HG03469 (cell line): ENCODE results near the gene ZNF366.
A peak's percentile ranks its signal among the peaks of the same experiment; 100 is the strongest.

Experiments
- ATAC-seq: cut with Tn5 transposase; IDR thresholded peaks from one replicate; pipeline ENCODE4 v1.9.1; 2021; ENCODE audit warnings: mild to moderate bottlenecking, moderate library complexity, moderate number of reproducible peaks; ENCODE audit not compliant: unreplicated experiment

ZNF366 gene

DNA sequence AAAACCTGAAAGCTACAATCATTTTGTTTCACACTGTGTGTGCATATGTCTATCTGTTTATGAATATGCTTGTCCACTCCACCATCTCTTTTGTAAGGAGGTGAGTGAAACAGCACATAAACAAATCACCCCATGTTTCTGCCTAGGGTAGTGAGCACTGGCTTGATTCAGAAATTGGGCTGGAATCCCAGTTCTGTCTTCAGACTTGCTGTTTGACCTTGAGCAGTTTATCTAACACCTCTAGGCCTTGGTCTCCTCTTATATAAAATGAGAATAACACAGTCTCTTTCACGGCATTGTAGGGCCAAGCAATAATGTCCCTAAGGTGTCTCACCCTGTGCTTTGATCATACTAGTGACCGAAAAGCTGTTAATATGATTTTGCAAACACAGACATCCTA, 61.2 kb downstream of the ZNF366 start:
- ATAC-seq = no peak

DNA sequence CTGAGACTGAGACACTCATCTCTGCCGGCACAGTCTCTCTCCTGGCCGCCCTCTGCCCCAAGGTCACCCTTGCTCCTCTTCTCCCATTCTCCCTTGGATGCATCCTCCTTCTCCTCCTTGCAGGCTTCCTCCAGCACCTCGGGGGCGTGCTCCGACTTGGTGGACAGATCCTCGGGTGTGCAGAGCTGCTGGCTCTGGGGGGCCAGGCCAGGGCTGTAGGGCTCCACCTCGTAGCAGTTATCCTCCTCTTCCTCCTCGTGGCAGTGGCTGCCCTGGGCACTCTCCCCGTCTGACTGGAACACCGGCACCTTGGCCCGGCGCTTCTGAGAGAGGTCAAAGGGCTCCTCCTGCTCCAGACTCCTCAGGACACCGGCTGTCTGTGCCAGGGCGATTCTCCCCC, 63.3 kb downstream of the ZNF366 start:
- no peak for ATAC-seq

GRCh38 chr5:72441862-72442540, 65.2 kb downstream of the ZNF366 start:
- no peak for ATAC-seq

DNA sequence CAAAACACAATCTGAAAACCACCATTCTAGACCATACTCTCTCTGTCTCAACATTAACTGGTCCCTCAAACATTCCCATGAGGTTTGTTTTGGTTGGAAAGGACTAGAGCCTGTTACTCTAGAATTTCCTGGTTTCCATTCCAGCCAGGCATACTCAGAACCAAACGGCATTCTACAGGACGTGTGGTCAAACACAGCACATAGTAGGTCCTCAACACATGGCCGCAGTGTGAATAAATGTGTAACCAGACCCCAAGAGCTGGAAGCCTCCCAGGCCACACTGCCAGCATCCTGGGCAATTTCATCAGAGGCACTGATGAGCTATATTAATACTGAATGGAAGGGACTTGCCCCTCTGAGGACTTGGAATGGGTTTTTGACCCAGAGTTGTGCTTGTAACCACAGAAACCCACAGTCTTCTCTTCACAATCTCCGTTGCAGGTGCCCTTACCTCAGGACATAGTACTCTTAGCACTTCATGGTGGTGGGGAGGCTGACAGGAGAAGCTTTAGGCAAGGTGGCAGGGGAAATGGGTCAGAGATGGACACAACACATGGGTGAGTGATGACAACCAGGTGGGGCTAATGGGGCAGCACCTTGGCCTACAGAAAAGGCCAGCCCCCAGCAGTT, 66.0 kb downstream of the ZNF366 start:
- no peak for ATAC-seq

DNA sequence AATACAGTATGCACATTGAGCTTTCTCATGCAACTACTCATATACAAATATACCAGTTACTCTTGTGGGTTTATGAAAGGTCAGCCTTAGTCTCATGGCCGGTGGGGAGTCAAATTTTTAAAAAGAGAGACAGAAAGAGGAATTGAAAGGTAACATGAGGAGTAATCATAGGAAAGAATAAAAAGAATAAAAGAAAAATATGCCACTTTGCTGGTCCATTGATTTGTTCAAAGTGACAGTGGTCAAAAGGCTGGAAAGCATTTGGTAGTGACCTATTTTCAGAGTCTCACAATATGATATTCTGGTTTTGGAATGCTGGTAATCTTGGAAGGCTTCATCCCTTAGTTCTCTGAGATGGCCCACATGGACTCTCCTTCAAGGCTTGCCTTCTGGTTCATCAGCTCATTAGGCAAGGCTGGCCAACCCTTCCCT, 67.0 kb downstream of the ZNF366 start:
- ATAC-seq = peak; percentile 44

- ATAC-seq = no peak
Observed at GRCh38 chr5:72439192-72439591, 68.0 kb downstream of the ZNF366 start.

- ATAC-seq = no peak
Observed at GRCh38 chr5:72438141-72438540, 69.1 kb downstream of the ZNF366 start.

DNA sequence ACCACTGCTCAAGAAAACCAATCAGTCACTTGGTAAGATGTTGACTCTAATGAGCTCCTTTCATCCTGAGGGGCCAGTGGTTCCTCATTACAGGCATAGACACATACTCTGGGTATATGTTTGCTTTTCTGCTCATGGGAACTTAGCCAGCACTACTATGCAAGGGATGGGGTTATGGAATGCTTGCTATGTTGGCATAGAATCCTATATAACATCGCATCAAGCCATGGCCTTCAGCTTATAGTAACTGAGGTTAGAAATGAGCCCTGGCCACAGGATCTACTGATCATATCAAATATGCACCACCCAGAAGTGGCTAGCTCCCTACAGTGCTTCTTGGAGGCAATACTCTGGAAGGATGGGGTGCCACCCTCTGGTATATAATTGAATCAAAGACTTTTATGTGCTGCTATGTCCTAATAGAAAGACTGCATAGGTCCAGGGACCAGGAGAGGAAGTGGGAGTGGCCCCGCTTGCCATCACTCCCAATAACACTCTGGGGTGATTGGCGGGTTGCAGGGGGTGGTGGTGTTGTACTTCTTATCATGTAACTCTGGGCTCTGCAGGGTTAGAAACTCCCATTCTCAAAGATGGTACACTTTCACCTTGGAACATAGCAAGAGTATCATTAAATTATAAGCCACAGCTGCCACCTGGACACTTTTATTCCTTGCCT, 70.3 kb downstream of the ZNF366 start:
- ATAC-seq = no peak

GRCh38 chr5:72434781-72435437, 72.3 kb downstream of the ZNF366 start:
- no peak for ATAC-seq

GRCh38 chr5:72434056-72434780, 73.0 kb downstream of the ZNF366 start:
- no peak for ATAC-seq

DNA sequence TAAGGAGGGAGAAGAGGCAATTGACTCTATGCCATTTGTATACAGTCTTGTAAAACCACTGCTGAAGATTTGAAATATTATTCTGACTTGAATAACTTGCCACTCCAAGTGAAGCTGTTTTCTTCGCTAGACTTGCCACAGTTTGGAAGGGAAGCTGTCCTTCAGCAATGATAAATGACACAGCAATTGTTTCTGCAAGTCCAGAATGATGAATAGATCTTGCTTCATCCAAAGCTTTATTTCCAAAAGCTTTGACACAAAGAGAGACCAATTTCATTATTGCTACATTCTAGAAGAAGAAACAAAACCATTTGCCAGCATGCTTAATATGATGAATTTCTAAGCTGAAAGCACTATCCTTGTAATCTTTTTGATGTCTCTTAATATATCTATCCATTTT, 73.7 kb downstream of the ZNF366 start:
- ATAC-seq = no peak

DNA sequence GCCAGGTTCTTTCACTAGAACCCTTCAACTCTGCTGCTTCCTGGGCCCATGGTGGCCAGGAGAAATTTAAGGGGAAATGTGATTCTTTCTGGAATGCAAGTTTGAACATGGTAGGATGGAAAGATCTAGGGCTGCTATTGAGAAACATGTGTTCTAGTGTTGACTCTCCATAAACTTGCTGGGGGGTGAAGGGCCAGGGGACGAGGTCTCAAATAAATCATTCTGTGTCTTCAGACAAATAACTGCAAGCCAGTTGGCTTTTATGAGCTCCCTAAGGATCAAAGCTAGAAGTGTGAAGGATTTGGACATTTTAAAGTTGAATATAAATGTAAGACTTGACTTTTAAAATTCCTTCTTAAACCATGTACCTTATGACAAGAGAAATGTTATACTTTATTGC, 78.5 kb downstream of the ZNF366 start:
- ATAC-seq = no peak

DNA sequence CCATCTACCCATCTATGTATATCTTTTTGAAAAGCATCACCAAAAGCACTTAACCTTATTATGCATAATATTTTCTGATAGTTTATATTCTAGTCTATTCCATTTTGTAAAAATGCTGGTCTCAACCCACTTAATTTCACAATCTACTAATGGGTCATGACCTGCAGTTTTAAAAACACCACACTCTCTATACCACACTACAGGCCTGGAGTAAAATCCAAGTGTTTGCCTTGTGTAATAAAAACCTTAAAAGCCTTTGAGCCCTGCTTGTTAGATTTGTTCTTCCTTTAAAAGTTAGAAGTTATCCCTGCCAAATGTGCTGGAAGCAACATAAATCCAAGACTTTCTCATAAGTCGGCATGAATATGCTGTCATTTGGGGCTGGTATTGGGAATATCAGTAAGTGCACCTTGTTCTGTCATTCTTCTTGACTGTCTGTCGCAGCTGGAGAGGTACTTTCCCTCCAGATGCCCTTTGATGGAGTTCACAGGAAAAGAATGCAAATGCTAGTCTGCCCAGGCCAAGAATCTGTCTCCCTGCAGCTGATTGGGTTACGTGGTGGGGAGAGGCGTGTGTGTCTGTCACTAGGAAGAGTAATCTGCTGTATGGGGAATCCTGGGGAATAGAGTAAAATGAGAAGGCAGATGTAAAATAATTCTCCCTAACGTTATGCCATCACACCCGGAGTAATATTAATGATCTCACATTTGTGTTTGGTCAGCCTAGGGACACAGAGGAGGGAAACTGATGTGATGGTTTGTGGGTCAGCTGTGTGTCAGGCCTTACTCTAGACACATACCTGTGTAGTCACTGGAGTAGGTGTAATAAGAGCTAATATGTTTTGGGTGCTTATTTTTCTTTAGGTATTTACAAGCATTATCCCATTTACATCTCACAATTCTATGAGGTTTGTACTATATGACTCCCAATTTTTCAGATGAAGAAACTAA, 79.4 kb downstream of the ZNF366 start:
- no peak for ATAC-seq

- no peak for ATAC-seq
Observed at GRCh38 chr5:72427016-72427415, 80.2 kb downstream of the ZNF366 start.

GRCh38 chr5:72426019-72426418, 81.2 kb downstream of the ZNF366 start:
- no peak for ATAC-seq

- ATAC-seq = no peak
Observed at GRCh38 chr5:72418271-72418670, 88.9 kb downstream of the ZNF366 start.

DNA sequence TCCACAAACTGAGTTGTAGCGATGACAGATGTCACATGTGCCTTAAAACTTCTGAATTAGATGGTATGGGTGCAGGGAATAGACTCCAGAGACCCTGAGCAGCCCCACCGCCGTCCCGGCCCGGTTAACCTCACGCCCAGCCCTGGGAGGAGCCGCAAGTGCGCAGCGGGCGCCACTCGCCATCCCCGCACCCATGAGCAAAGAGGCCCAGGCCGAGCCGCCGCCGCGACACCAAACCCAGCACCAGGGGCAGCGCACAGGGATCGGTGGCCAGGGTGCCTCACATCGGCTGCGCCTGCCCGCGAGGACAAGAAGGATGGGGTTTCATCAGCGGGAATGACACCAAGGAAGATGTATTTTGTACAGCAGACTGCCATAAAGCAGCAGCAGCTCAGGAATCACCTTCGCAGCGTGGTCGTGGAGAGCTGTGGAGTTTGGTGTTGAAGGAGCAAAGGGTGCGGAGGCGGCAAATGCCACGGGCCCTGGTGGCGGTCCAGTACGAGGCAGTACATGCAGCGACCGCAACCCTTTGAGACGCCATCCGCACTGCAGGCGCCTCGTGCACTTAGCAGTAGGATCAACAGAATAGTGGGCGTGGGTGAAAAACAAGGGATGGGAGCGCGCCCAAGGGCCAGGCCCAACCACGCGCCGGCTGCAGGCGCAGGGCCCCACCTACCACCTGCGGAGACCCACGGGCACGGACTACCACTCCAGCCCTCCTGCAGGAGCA, 89.7 kb downstream of the ZNF366 start:
- no peak for ATAC-seq

- no peak for ATAC-seq
Observed at GRCh38 chr5:72415616-72416325, 91.4 kb downstream of the ZNF366 start.
